ENCODE data around the gene UBAP2.

Gene UBAP2

DNA sequence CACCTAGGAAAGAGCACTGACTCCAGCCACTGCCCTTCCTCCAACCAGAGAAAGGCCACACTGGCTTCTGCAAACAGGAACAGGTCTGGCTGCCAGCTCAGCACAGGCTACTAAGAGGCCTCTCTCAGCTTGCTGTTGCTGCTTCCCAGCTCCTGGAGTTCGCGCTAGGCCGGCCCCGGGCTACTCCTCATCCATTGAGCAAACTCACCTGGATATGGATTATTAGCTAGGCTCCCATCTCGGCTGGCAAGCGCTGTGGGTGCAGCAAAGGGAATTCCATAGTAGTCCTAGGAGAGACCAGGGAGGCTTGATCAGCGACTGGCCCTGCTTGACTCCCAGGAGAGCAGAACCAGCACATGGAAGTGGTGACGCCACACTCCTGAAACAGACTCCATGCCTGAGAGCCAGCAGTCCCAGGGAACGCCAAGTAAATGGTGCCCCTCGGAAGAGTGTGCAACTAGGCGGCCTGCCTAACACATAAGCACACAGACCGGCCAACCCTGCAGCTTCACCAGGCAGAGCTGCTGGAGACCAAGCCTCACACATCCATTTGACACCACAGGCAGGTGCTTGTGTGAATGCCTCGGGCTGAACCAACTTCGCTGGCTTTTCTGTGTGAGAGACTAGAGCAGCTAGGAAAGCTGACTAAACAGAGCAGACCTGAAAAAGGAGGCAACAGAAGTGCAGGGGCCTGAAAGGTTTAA is 124.5 kb downstream of the UBAP2 start:
- DNase-seq (ENCODE audit: low spot score): no peak

DNA sequence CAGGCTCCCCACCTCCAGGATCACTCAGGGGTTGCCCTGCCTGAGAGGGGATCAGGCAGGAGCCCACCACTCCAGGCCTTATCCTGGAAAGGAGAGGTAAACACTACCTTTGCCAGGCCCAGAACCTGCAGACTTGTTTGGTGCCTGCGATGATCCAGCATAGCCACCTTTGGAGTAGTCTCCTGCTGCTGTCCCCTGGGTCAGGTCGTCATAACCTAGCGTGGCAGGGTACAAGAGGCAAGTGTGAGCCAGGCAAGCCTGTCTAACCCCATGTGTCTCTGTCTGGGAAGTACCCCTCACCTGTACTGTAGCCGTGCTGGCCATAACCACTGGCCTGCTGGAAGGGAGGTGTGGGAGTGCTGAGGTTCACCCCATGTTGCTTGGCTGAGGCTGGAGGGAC is 125.6 kb downstream of the UBAP2 start:
- no peak for DNase-seq (ENCODE audit: low spot score)

DNA sequence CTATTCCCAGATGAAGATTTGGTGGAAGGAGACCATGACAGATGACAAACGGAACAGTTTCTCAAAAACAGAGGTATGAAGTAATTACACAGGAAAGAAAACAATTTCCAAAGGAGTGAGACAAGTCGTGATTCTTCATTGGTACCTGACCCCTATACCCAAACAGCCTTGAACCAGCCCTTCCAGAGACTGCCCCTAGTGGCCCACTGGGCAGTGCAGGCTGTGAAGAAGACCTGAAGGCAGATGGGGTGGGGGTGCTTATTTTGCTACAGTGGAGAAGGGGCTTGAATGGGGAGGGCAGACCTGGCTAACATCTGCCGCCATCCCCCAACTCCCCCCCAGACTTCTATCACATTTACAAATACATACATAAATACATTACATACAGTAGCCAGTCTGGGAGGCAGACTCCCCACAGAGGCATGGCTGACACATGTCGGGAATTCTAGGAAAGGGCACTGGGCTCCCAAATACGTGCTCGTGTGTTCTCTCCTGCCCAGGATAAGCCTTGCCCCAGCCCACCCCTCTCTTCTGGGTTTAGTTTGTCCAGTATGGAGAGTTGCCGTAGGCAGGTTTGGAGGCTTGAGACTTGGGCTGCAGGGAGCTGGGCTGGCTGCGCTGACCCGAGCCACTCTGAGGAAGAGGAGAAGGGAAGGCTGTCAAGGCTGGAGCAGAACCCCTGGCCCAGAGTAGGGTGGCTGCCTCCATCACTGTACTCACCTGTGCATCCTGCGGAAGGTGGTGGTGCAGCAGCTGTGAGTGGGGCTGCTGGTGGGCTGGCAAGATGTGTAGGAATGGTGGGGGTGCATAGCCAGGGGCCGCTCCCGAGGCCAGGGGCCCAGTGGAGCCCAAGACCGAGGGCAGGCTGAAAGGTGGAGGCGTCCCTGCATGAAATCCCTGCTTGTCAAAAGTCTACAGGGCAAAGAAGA is 126.5 kb downstream of the UBAP2 start:
- DNase-seq (ENCODE audit: low spot score): no peak

DNA sequence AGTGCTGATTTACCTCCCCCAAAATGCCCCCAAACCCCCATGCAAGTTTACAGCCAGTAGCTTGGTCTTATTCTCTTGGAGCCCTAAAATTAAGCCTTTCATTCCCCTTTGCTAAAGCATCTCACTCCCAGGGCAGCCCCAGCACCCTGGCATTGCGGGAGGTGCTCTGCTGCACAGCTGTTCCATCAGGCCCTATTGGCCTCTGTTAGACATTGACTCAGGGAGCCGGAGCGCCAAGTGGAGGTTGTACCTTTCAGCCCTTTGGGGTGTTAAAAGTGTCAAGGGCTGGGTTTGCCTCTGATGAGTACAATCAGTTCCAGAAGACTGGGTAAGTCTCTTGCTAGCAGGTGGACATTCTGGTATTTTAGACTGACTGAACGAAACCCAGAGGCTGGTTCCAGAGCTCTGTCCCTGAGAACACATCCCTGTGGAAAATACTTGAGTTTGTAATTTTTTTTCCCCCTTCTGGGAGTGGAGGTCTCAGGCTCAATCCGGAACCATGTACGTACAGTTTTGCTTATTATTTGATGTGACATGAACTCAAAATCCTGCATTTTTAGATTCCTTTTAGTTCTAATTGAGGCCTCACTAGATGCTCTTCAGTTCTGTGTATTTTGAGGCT is 129.3 kb downstream of the UBAP2 start:
- DNase-seq (ENCODE audit: low spot score): no peak

DNA sequence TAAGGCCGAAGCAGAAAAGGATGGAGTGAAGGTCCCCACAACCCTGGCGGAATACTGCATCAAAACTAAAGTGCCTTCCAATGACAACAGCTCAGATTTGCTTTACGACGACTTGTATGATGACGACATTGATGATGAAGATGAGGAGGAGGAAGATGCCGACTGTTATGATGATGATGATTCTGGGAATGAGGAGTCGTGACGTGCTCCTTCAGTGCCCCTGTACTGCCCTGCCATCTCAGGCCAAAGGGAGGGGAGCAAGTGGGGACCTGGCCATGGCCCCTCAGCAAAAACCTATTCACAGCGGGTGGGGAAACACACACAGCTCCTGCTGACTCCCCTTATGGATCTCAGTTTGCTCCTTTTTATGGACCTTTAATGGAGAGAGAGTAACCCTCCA is 131.7 kb downstream of the UBAP2 start:
- DNase-seq (ENCODE audit: low spot score): no peak

DNA sequence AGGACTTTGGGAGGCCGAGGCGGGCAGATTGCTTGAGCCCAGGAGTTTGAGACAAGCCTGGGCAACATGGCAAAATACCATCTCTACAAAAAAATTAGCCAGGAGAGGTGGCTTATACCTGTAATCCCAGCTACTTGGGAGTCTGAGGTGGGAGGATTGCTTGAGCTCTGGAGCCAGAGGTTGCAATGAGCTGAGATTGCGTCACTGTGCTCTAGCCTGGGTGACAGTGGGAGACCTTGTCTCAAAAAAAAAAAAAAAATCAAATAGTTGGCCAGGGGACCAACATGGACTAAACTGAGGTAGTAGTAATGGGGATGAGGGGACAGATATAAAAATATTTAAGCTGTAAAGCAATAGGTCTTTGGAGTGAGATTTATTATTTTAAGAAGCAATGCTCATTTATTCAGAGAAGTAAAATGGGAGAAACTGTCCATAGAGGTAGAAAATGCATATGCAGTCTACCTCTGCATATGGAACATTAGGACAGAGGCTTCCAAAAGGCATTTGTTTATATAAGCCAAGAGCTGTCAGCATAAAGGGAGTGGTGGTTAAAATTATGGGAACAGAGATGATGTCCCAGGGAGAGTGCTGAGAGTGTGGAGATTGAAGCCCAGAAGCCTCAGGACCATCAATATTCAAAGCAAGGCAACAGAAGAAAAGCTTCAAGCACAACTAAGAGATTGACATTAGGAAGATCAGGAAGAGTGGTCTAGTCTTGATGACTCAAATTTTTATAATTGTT is 133.6 kb downstream of the UBAP2 start:
- no peak for DNase-seq (ENCODE audit: low spot score)

DNA sequence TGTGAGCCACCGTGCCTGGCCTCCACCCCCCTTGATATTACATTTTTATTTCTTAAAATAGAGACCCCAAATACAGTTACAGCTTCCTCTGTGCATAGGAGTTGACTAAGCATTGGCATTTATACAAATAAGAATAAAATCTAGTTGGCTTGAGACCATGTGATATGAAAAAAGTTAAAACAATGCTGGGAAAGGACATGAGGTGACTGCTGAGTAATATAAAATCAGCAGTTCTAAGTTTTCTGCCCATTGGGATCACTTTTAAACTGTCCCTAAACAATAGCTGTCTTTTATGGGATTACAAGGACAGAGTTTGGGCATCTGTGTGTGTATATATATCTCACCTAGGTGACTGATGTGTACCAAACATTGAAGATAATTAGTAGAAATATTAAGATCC is 135.1 kb downstream of the UBAP2 start:
- no peak for DNase-seq (ENCODE audit: low spot score)

DNA sequence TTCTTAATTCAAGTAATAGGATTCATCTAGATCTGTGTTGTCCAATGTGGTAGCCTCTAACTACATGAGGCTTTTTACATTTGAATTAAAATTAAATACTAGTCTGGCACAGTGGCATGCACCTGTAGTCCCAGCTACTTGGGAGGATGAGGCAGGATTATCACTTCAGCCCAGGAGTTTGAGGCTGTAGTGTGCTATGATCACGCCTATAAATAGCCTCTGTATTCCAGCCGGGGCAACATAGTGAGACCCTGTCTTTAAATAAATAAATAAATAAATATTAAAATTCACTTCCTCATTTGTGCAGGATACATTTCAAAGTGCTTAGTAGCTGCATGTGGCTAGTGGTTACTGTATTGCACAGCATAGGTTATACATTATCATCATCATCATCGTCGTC is 139.9 kb downstream of the UBAP2 start:
- no peak for DNase-seq (ENCODE audit: low spot score)

DNA sequence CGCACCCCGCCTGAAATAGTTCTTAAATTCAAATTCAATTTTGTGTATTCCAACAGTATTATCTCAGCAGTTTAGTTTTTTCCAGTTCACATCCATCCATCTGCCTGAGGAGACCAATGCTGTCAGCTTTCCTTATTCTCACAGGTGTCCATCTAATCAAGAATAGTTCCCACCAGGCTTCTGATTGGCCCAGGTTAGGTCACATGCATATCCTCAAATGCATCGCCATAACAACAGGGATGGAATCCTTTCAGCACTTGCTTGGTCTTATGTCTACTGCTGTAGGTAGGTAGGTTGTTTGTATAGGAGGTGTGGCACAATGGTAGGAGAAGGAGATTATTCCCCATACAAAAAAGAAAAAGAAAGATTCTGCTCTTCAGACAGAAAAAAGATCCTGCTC is 140.6 kb downstream of the UBAP2 start:
- DNase-seq (ENCODE audit: low spot score): no peak

DNA sequence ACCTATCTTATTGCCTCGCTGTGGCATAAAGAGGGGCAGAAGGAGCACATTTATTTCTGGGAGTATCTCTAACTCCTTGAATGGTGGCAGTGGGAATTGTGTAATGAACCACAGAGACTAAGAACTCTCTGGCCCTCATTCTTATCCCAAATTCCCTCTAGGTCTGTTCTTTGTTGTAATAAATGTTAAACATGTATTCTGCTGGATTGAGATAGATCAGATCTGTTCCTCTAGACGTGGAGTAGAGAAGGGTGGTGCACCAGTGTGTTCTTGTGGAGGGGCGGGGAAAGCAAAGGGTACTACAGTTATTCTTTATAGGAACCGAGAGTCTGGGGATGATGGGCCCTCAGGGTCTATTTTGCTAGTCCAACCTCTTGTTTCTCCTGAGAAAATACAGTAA is 141.3 kb downstream of the UBAP2 start:
- no peak for DNase-seq (ENCODE audit: low spot score)

DNA sequence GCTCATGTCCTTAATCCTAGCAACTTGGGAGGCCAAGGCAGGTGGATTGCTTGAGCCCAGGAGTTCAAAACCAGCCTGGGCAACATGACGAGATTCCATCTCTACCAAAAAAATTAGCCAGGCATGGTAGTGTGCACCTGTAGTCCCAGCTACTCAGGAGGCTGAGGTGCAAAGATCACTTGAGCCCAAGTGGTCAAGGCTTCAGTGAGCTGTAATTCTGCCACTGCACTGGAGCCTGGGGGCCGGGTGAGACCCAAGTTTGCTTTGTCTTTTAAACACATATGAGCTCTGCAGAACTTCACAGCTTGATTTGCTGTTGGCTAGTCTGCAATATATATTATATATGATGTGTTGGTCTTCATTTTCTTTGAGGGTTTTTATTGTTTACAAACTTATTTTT is 141.9 kb downstream of the UBAP2 start:
- no peak for DNase-seq (ENCODE audit: low spot score)

DNA sequence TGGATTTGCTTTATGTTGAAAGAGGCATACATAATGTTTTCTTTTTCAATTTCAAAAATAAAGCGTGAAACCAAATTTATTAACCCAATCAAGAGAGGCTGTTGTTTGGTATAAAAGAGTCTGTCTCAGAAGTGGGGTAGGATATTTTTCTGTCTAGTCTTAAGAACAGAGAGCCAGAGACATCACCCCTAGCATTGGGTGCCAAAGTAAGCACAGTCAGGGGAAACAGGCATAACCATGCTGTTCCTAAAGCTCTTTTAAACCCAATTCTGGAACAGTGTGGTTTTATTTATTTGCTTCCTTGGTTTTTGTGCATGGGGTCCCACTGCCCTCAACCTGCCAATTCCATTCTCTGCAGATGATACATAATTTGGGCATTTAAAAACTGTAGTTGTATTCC is 143.6 kb downstream of the UBAP2 start:
- DNase-seq (ENCODE audit: low spot score): no peak

DNA sequence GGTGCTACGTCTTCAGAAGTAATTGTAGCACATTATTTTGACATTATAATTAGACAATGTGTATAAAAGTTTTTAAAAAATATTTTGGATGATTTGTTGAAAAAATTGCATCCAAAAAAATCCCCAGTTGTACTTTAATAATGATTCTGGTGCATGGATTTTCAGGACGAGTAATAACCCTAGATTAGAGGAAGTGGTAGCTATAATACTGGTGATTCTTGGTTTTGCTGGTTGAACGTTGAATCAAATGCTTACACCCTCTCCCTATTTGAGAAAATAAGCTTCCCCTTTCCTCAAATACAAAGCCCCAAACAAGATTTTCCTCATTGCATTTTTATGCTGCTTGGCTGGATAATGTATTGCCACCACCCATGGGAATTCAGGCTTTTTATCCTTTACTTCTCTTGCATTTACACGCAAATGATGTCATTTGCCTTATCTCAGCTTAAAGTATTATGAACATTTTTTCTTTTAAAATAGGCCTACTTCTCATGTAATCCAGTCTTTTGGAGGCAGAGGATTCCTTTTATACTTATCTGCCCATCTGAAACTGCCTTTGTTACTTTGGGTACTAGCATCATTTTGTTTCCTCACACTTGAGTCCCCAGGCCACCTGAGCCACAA is 145.4 kb downstream of the UBAP2 start:
- no peak for DNase-seq (ENCODE audit: low spot score)

DNA sequence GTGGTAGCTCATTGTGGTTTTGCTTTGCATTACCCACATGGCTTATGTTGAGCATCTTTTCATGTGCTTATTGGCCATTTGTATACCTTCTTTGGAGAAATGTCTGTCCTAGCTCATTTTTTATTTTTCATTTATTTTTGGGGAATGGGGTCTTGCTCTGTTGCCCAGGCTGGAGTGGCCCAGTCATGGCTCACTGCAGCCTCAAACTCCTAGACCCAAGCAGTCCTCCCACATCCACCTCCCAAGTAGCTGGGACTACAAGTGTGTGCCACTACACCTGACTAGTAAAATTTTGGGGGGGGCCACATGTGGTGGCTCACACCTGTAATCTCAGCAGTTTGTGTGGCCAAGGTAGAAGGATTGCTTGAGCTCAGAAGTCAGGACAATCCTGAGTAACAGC is 154.4 kb downstream of the UBAP2 start:
- DNase-seq (ENCODE audit: low spot score): no peak

DNA sequence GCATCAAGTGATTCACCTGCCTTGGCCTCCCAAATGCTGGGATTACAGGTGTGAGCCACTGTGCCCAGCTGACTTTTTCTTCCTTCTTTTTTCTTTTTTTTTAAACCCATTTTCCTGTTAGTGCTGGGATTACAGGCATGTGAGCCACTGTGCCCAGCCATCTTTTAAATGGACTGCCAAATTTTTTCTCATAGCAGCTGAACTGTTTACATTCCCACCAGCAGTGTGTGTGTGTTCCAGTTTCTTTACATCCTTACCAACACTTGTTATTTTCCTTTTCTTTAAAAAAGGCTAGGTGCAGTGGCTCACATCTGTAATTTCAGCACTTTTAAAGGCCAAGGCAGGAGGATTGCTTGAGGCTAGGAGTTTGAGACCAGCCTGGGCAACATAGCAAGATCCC is 154.8 kb downstream of the UBAP2 start:
- DNase-seq (ENCODE audit: low spot score): no peak

DNA sequence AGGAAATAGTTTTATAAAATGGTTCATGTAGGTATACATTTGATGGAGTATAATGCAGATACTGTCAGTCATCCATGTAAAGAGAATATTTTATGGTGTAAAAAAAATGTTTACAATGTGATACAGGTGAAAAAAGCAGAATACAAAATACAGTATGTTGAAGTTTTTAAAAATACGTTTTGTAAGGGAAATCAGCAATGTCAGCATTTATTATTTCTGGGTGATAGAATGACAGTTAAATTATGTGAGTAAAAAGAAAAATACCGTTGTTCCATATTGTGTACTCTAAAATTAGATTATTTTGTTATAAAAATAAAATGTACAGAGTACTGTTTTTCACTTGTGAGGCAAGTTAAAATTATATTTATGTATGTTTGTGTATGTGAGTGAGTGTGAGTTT is 162.7 kb downstream of the UBAP2 start:
- no peak for DNase-seq (ENCODE audit: low spot score)

DNA sequence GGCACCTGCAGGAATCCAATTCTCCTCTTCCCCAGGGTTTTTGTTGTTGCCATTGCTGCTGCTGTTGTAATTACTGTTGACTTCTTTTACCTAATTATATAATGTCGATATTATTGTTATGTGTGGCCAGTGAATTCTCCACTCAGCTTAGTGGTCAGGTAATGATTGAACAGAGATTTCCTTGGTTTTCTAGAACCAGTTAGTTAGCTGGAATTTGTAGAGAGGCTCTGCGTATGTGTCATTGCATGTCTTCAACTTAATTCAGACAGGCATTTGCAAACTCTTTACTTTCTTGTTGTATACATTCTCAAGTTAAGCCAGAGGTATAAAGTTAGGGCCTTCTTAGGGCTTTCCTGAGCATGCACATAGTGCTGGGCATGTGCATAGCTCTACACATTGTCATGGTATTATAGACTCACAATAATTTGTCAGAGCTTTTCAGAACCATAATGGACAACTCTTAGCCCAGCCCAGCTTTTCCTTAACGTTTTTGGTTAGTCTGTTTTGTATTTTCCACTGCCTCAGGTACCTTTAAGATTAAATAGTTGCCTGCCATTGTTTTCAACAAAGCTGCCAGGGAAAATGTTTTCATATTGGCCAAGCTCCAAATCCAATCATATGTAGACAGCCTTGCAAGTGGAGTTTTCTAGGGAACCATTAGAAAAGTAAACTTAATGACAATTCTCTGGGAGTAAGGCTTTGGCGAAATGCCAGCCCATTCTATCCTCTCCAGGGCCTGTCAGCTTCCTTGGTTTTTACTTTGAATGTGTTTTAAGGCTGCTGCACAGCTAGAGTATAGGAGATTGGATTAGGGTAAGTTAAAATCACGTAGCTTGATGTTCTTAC is 163.6 kb downstream of the UBAP2 start:
- peak; percentile 64 for DNase-seq (ENCODE audit: low spot score)

DNA sequence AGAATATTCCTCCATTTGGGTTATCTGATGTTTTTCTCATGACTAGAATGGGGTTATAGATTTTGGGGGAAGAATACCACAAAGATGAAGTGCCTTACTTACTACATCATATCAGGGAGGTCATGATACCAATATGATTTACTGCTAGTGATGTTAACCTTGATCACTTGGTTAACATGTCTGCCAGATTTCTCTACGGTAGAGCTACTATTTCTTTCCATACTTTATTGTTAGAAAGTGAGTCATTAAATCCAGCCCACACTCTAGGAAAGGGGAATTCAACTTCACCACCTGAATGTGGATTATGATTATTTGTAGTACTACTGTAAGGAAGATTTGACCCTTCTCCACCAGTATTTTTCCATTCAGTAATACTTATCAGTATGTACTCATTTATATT is 167.1 kb downstream of the UBAP2 start:
- peak; percentile 30 for DNase-seq (ENCODE audit: low spot score)

DNA sequence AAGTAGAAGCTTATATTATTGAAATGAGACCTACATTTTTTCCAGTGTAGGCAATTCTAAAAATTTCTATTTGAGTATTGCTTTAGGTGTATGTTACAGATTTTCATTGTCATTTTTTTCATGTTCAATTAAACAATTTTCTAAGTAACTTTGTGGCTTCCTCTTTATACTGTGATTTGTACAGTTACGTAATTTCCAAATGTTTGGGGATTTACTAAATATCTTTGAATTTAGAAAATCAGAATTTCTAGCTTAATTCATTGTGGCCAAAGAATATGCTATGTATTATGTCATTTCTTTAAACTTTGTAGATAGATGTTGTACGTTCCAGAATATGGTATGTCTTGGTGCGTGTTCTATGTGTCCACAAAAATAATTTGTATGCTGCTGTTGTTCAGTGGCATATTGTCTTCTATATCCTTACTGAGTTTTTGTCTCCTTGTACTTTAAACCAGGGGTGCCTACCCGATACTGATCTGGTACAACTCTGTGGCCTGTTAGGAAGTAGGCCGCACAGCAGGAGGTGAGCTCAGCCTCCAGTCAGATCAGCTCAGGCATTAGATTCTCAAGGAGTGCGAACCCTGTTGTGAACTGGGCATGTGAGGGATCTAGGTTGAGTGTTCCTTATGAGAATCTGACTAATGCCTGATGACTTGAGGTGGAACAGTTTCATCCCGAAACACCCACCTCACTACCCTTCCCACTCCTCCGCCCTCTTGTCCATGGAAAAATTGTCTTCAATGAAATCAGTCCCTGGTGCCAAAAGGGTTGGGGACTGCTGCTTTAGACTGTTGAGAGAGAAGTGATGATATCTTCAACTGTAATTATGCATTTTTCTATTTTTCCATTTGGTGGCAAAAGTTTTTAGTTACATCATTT is 168.2 kb downstream of the UBAP2 start:
- DNase-seq (ENCODE audit: low spot score): no peak

All from kidney tubule cell (primary cell).